ENCODE measurements around the gene NAP1L4.
A peak's percentile ranks its signal among the peaks of the same experiment; 100 is the strongest.

NAP1L4 gene

DNA sequence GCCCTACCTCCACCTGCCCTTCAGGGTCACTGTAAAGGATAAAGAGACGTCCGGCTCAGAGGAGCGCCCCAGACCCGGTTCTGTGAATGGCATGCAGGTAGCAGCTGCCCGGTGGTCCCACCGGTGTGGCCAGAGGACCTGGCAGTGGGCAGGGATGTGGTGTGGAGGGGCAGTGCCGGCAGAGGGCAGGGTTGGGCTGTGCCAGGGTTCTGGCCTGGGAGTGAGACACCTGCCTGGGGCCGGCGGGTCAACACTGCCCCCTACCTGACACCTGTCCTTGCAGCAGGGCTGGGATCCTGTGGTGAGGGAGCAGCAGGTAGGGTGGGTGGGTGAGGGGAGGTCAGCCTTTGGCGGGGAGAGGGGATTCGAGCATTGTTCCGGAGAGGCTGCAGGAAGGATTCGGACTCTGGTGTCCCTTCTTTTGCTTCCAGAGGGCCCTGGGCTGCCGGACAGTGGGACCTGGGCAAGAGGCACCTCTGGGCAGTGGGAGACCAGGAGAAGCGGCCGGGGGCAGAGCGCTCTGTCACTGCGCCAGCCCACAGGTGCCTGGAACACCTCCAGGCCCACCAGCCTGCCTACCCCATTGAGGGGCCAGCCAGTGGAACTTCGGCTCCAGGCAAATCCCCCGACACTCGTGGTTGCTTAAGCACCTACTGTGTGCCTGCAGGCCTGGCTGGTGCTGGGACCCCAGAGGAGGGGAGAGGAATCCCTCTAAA, 61.3 kb downstream of the NAP1L4 start:
- H3K4me3 ChIP-seq (ENCODE audit: low read depth, low read length): peak overlapping the region; percentile 87
- H3K36me3 ChIP-seq (replicated peaks): no peaks in the 10 kb centered on the region
- H3K27me3 ChIP-seq (replicated peaks): no peaks in the 10 kb centered on the region
- H3K27ac ChIP-seq: peak overlapping the region; percentile 91
- in situ Hi-C loops (cut with HindIII; ENCODE audit: low pct_ligation_motif_present, low sequenced_read_pairs): no loop called here
- DNase-seq: peak; percentile 24
- TF ChIP-seq, protein P1, sequence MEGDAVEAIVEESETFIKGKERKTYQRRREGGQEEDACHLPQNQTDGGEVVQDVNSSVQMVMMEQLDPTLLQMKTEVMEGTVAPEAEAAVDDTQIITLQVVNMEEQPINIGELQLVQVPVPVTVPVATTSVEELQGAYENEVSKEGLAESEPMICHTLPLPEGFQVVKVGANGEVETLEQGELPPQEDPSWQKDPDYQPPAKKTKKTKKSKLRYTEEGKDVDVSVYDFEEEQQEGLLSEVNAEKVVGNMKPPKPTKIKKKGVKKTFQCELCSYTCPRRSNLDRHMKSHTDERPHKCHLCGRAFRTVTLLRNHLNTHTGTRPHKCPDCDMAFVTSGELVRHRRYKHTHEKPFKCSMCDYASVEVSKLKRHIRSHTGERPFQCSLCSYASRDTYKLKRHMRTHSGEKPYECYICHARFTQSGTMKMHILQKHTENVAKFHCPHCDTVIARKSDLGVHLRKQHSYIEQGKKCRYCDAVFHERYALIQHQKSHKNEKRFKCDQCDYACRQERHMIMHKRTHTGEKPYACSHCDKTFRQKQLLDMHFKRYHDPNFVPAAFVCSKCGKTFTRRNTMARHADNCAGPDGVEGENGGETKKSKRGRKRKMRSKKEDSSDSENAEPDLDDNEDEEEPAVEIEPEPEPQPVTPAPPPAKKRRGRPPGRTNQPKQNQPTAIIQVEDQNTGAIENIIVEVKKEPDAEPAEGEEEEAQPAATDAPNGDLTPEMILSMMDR (IDR thresholded peaks at IDR 0.05; ENCODE audit: low read depth, low read length, missing control alignments): peak; percentile 72

GRCh38 chr11:2929950-2930703, 62.0 kb downstream of the NAP1L4 start:
- peak; percentile 70 for DNase-seq
- in situ Hi-C loops (cut with HindIII; ENCODE audit: low pct_ligation_motif_present, low sequenced_read_pairs): no loop called here
- H3K27me3 ChIP-seq (replicated peaks): no peaks in the 10 kb centered on the region
- H3K36me3 ChIP-seq (replicated peaks): no peaks in the 10 kb centered on the region
- H3K4me3 ChIP-seq (ENCODE audit: low read depth, low read length): peak overlapping the region; percentile 87
- TF ChIP-seq, protein P1 (IDR thresholded peaks at IDR 0.05; ENCODE audit: low read depth, low read length, missing control alignments): peak; percentile 45
- peak overlapping the region; percentile 91 for H3K27ac ChIP-seq

- DNase-seq: peak; percentile 56
- in situ Hi-C loops (cut with HindIII; ENCODE audit: low pct_ligation_motif_present, low sequenced_read_pairs): no loop called here
- peak overlapping the region; percentile 91 for H3K27ac ChIP-seq
- no peaks in the 10 kb centered on the region for H3K36me3 ChIP-seq (replicated peaks)
- TF ChIP-seq, protein P1 (IDR thresholded peaks at IDR 0.05; ENCODE audit: low read depth, low read length, missing control alignments): no peak
- no peaks in the 10 kb centered on the region for H3K27me3 ChIP-seq (replicated peaks)
- H3K4me3 ChIP-seq (ENCODE audit: low read depth, low read length): peak overlapping the region; percentile 87
These were observed 62.6 kb downstream of the NAP1L4 start for GRCh38 chr11:2929531-2929949.

DNA sequence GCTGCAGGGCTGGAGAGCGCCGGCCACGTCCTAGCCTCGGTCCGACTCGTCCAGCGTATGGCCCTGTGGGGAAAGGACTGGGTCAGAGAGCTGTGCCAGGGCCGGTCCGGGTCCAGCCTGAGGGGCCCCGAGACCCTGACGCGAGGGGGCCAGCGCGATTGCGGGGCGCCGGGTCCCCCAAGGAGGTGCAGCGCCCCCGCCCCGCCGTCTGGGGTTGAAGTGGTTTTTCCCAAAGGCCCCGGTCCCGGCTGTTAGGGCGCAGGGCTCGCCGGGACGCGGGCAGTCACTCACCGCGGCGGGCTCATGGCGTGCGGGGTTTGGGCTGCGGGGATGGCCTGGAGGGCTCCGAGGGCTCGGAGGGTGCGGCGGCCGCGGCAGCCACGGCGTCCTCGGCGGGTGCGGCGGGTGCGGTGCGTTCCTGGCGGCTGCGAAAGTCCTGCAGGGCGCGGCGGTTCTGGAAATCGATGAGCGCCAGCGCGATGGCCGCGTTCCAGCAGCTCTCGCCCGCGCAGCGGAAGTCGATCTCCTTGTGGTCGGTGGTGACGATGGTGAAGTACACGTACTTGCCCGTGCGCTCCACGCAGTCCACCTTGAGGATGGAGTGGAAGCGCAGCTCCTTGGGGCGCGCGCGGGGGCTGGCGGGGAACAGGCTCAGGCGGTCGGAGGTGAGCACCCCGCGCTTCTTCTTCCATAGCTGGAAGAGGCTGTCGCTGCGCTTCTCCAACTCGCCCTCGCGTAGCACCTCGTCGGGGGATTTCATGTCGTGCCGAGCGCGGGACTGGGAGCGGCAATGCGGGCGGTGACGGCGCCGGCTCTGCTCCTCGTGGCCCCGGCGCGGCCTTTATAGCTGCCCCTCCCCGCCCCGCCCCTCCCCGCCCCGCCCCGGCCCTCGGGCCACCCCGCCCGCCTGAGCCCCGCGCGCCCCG, 63.3 kb downstream of the NAP1L4 start, which contains the start of gene PHLDA2:
PHLDA2 (minus strand) TSS at position 816 of the 926 bp plus-strand sequence; CDS start at position 760, 56 bp downstream.
- in situ Hi-C loops (cut with HindIII; ENCODE audit: low pct_ligation_motif_present, low sequenced_read_pairs): no loop called here
- Histone ChIP-seq H3K27me3 (replicated peaks) (no peaks in the 10 kb centered on the region), H3K4me3 (ENCODE audit: low read depth, low read length) (peak within 1 kb of the TSS; percentile 87), H3K36me3 (replicated peaks) (no peaks in the 10 kb centered on the region), H3K27ac (peak within 1 kb of the TSS; percentile 91)
- TF ChIP-seq, protein P1 (IDR thresholded peaks at IDR 0.05; ENCODE audit: low read depth, low read length, missing control alignments): no peak
- DNase-seq: peak; percentile 59

DNA sequence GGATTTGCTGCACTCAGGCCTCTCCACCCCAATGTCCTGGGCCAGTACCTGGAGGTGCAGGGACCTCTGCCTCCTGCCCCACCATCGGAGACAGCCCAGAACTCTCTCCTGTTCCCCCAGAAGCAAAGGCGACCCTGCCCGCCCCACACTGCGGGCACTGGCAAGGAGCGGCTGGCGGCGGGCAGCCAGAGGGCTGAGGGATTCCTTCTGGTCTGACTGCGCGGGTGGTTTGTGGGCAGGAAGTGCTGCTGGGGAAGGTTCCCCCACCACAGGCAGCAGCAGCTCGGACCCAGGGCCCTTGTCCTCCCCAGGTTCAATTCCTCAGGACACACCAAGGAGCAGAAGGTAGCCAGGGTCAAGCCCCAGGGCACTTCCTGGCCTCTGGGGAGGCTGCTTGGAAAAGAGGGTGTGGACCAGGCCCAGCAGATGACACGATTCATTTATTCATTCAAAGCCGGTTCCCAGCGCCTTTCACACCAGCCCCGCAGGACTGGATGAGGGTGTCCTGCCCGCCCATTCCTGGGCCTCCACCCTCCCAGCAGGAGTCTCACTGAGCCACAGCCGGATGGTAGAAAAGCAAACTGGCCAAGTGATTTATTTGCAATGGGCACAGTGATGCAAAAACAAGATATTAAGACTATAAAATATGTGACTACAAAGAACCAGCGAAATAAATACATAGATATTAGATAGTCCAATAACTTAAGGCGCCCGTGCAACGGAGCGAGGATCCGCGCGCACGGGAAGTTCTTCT, 64.1 kb downstream of the NAP1L4 start:
- TF ChIP-seq, protein P1 (IDR thresholded peaks at IDR 0.05; ENCODE audit: low read depth, low read length, missing control alignments): peak; percentile 7
- Histone ChIP-seq H3K27me3 (replicated peaks) (no peaks in the 10 kb centered on the region), H3K36me3 (replicated peaks) (no peaks in the 10 kb centered on the region), H3K27ac (peak overlapping the region; percentile 91), H3K4me3 (ENCODE audit: low read depth, low read length) (peak overlapping the region; percentile 87)
- DNase-seq: no peak
- in situ Hi-C loops (cut with HindIII; ENCODE audit: low pct_ligation_motif_present, low sequenced_read_pairs): no loop called here
